Esophagus muscularis mucosa (tissue), 4 donors: Measurements from ENCODE around the gene BNC2. TPM values are rescaled to one million over a fixed set of nuclear protein-coding genes. Genes with fewer than 3 reads are reported as not detected.
A peak's percentile ranks its signal among the peaks of the same experiment; 100 is the strongest.

Source experiments
- DNase-seq: peaks from one replicate; pipeline ENCODE4 v3.0.0-alpha.2; 2017; ENCODE audit errors: extremely low spot score
- H3K27ac ChIP-seq, 4 donors: fragments of 200-600 bp; sonication (generic); replicated peaks in 1 of 4; 1 replicate in 3 of 4; 2 replicates in 1 of 4; pipeline ENCODE4 v1.5.1; 2016 to 2019; ENCODE audit warnings: mild to moderate bottlenecking in 1 of 4
- H3K27me3 ChIP-seq, 4 donors: fragments of 200-600 bp; sonication (generic); one replicate each; pipeline versions ENCODE4 v1.5.1 to v1.6.0; 2016 to 2019
- H3K36me3 ChIP-seq, 4 donors: fragments of 200-600 bp; sonication (generic); one replicate each; pipeline ENCODE4 v1.5.1; 2016 to 2019
- H3K4me1 ChIP-seq, 4 donors: fragments of 200-600 bp; sonication (generic); one replicate each; pipeline ENCODE4 v1.5.1; 2016 to 2019
- H3K4me3 ChIP-seq, 4 donors: fragments of 200-600 bp; sonication (generic); 1 replicate in 2 of 4; 2 replicates in 2 of 4; pipeline ENCODE4 v1.5.1; 2016 to 2019; ENCODE audit warnings: mild to moderate bottlenecking in 4 of 4, moderate library complexity in 1 of 4
- H3K9me3 ChIP-seq, 4 donors: fragments of 200-600 bp; sonication (generic); 1 replicate in 3 of 4; 2 replicates in 1 of 4; pipeline ENCODE4 v1.5.1; 2016 to 2019
- CTCF ChIP-seq, 3 experiments: fragments of 200-600 bp in 2 of 3; fragments of 450-650 bp in 1 of 3; sonication (generic) in 2 of 3; IDR thresholded peaks; one replicate each; pipeline ENCODE4 v1.5.1; 2017 to 2019; ENCODE audit warnings: antibody characterized with exemption in 3 of 3, mild to moderate bottlenecking in 2 of 3, moderate library complexity in 1 of 3
- EP300 ChIP-seq: sonication (generic); formaldehyde crosslinking; IDR thresholded peaks from one replicate; pipeline ENCODE4 v1.6.1; 2017; ENCODE audit warnings: antibody characterized with exemption
- POLR2A ChIP-seq: fragments of 450-650 bp; IDR thresholded peaks from one replicate; pipeline ENCODE4 v1.6.1; 2017; ENCODE audit warnings: antibody characterized with exemption, moderate library complexity, mild to moderate bottlenecking, low read depth
- POLR2AphosphoS5 ChIP-seq, 2 donors: sonication (generic); formaldehyde crosslinking; IDR thresholded peaks; one replicate each; pipeline ENCODE4 v1.6.1; 2017; ENCODE audit warnings: antibody characterized with exemption in 2 of 2
- WGBS: methylation state at CpG from one replicate; pipeline ENCODE4 v1.1.5; 2018; 5-methylcytosine and 5-hydroxymethylcytosine counted together
- intact Hi-C: fragments of 100-400 bp; cut with DNase I; formaldehyde crosslinking; loops from one replicate; pipeline ENCODE4 v1.15.1; 2023
- total RNA-seq, 4 donors: library from RNA; depleted of rRNA; stranded (reverse); fragments of >200 nt; gene quantifications; one replicate each; pipeline versions ENCODE4 v1.1.0 to v1.2.1, GENCODE V29; 2016

Gene BNC2
- total RNA-seq, 4 donors from 2014 or later = 95.3 to 138 (median 123) TPM

DNA sequence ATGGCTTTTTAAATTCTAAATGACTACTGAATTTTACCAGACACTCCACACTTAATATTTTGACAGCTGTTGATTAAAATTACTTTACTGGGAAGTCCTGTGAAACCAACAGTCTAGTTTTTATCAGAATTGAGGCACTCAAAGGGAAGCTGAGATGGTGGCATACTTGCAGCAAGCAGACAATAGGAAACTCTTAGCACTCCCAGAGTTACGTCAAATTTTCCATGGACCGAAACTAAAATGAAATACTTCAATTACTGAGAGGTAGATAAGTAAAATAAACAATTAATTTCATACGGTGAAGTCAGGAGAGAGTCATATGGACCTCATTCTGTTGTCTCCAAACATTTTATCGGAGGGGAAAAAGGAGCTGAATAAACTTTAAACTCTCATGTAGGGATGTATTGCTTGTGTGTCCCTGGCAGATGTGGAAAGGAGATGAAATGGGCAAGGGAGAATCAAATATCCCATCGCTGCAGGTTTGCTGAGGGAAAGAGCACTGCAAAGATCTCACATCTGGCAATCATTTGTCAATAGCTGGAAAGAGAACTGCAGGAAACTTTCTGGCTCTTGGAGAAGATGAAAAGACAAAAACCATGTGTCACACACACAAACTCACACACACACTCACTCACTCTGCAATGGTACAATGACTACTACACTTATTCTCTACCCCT, 189.4 kb downstream of the BNC2 start:
- intact Hi-C loops = no loop called here
- peak overlapping the region in 1 of 4 donors; percentile 48 for H3K27ac ChIP-seq
- WGBS = 44% methylated on average over 5 of the region's 5 CpGs
- no peak for DNase-seq
- H3K4me3 ChIP-seq = no peak overlapping the region
- no peaks in the 10 kb centered on the region for H3K9me3 ChIP-seq
- peaks cover 0 to 48% (median 39%) of the 10 kb centered on the region in 4 donors for H3K4me1 ChIP-seq
- TF ChIP-seq POLR2AphosphoS5 (IDR thresholded peaks at IDR 0.05) (no peak), EP300 (no peak), POLR2A (no peak), CTCF (IDR thresholded peaks at IDR 0.05) (no peak)
- no peaks in the 10 kb centered on the region for H3K36me3 ChIP-seq
- no peaks in the 10 kb centered on the region for H3K27me3 ChIP-seq

DNA sequence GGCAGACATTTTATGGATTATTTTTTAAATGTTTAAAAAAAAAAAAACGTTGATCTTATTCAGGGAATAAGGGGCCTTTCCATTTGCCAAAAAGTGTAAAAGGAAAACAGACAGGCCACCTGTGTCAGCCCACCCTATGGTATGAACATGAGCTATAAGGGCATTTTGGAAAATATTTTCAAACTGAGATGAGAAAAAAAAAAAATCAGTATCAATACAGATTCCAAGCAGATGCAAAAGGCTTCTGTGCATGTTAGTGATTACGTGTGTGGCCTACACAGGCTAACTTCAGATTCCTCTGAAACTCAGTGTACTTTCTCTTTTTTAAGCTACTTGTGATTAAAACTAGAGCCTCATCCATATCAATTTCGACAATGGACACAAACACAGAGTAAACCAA, 189.9 kb downstream of the BNC2 start:
- H3K27ac ChIP-seq = no peak overlapping the region
- intact Hi-C loops = no loop called here

GRCh38 chr9:16679327-16679821, 191.1 kb downstream of the BNC2 start:
- Histone ChIP-seq H3K4me3 (no peak overlapping the region), H3K4me1 (peaks cover 0 to 48% (median 39%) of the 10 kb centered on the region in 4 donors), H3K36me3 (no peaks in the 10 kb centered on the region), H3K9me3 (no peaks in the 10 kb centered on the region), H3K27ac (peak overlapping the region in 3 of 4 donors; percentile 16 to 60 (median 33)), H3K27me3 (no peaks in the 10 kb centered on the region)
- no peak for DNase-seq
- intact Hi-C loops = no loop called here
- 63% methylated on average over 10 of the region's 10 CpGs for WGBS
- TF ChIP-seq POLR2AphosphoS5 (IDR thresholded peaks at IDR 0.05) = no peak
- no peak for TF ChIP-seq CTCF (IDR thresholded peaks at IDR 0.05)
- no peak for TF ChIP-seq EP300
- no peak for TF ChIP-seq POLR2A

More for the DNA sequence above, 189.9 kb downstream of the BNC2 start:
- whole genome bisulfite sequencing = 68% methylated on average over 3 of the region's 3 CpGs
- Histone ChIP-seq H3K4me1 (peaks cover 0 to 48% (median 39%) of the 10 kb centered on the region in 4 donors), H3K36me3 (no peaks in the 10 kb centered on the region), H3K27me3 (no peaks in the 10 kb centered on the region), H3K4me3 (no peak overlapping the region), H3K9me3 (no peaks in the 10 kb centered on the region)
- no peak for DNase-seq
- no peak for TF ChIP-seq POLR2A

GRCh38 chr9:16676519-16676918, 194.0 kb downstream of the BNC2 start:
- H3K36me3 ChIP-seq = no peaks in the 10 kb centered on the region
- DNase-seq = no peak
- H3K27ac ChIP-seq = no peak overlapping the region
- no peak overlapping the region for H3K4me3 ChIP-seq
- H3K9me3 ChIP-seq = no peaks in the 10 kb centered on the region
- H3K4me1 ChIP-seq = peaks cover 0 to 35% (median 25%) of the 10 kb centered on the region in 4 donors
- intact Hi-C loops = no loop called here
- TF ChIP-seq POLR2A = no peak
- no peak for TF ChIP-seq EP300
- no peak for TF ChIP-seq CTCF (IDR thresholded peaks at IDR 0.05)
- TF ChIP-seq POLR2AphosphoS5 (IDR thresholded peaks at IDR 0.05) = no peak
- H3K27me3 ChIP-seq = no peaks in the 10 kb centered on the region
- 82% methylated on average over 3 of the region's 3 CpGs for WGBS

- Histone ChIP-seq H3K4me3 (no peak overlapping the region), H3K27me3 (no peaks in the 10 kb centered on the region), H3K36me3 (no peaks in the 10 kb centered on the region), H3K27ac (no peak overlapping the region), H3K9me3 (no peaks in the 10 kb centered on the region), H3K4me1 (peaks cover 0 to 25% (median 24%) of the 10 kb centered on the region in 4 donors)
- WGBS = over 99% methylated on average over 5 of the region's 5 CpGs
- TF ChIP-seq EP300 (no peak), CTCF (IDR thresholded peaks at IDR 0.05) (no peak), POLR2AphosphoS5 (IDR thresholded peaks at IDR 0.05) (no peak), POLR2A (no peak)
- intact Hi-C loops = no loop called here
- DNase-seq = no peak
These were observed 195.3 kb downstream of the BNC2 start for GRCh38 chr9:16675131-16675530.
